Activated CD4-positive, alpha-beta T cell treated with anti-CD3 and anti-CD28 coated beads, Interleukin-2, amount 50 U/mL, for 16 hours (primary cell): ENCODE measurements around the gene KLHL3.

Experiments used
- DNase-seq: peaks from one replicate; pipeline ENCODE4 v3.0.0-alpha.2; 2020

KLHL3 gene

DNA sequence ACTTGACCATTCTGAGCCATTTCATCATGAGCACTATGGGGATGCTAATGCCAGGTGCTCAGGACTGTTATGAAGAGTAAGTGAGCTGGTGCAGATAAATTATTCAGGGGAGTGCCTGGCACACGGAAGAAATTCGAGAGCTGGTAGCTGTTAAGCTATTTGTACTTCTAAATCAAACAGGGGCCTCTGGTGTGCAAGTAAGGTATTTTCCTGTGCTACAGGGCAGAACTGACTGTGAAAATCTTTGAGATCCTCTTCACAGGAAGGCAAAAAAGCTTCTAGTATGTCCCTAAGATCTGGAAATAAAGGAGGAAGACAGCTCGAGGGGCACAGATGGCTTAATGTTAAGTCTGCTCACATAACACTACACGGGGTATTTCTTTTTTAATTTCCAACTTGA is 130.5 kb downstream of the KLHL3 start:
- DNase-seq, result no peak

DNA sequence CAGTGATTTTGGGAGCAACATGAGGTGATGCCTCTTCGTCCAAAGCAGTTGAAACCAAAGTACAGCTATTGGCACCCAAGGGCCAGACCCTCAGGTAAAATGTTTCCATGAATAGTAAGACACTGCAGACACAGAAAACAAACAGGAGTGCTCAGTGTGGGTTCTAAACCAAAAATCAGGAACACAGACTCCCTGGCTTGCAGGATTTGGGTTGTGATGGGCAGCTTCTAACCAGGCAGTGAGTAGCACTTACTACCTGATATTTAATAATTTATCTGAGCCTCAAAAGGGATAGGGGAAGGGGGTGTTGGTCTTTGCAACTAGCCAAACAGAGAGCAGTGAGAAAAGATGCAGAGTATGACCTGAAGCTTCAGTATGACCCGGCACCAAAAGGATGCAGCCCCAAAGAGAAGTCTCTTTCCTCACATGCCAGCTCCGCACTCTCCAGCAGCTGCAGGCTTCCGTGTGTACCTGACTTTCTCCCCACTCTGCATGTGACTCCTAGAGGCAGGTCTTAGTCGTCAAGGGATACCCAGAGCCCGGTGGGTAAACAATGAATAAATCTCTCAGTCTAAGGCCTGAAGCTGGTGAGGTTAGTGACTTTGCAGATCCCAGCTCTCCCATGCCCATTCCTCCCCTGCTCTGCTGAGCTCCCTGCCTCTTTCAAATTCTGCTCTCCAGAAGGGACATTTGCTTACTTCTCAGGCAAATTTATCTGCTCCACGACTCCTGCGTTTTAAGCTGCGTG is 131.4 kb downstream of the KLHL3 start:
- DNase-seq, result no peak

DNA sequence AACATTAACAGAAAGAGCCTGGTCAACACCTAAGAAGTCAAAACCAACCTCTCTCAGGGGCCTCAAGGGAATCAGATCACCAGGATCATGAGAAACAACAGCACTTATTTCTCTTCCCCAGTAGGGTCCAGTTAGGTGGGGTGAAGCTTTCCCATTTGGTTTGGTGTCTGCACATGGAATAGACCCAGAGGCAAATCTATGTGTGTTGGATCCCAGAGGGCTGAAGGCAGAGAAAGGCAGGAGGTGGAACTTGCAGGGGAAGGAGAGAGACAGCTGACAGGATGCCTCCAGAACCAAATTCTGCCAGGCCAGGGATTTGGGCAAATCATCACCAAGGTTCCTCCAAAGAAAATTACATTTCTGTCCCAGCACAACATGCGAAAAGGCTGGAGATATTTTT is 132.0 kb downstream of the KLHL3 start:
- no peak for DNase-seq

DNA sequence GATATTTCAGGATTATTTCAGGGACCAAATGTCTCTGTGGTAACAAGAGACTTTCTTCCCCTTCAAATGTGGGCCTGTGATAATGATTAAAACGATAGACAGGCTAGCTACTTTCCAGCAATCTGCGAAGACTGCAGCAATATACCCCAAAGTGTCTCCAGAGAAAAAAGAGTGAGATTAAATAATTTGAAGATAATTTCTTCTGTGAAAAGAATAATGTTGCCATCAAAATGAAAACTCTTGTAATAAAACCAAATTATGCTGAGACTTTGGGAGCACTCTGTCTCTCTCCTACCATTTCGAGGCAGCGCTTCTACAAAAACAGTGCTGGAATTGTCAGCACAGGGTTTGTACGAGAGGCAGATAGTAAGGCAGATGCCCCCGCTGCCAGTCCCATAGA is 132.5 kb downstream of the KLHL3 start:
- DNase-seq, result no peak

DNA sequence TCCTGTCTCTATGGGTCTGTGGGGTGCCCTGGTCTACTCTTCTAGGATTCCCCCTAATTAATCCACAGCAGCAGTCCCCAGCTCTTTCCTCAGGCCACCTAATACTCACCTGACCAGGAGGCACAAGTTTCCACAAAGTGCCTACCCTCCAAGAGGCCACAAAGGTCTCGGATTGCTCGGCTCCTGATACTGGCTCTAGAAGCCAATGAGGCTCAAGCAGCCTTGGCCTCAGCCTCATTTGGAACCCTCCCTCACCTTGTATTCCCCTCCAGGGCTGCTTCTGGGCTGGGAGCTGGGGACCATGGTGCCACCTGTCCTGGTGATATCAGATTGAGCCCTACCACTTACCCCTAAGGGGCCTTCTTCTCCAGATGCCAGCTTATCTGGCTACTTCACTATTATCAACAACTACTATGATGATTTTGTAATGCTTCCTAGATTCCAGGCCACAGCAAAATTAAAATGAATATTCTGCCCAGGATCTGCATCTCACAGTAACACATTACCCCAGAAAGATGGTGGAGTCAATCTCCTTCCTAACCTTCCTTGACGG is 133.1 kb downstream of the KLHL3 start:
- no peak for DNase-seq

DNA sequence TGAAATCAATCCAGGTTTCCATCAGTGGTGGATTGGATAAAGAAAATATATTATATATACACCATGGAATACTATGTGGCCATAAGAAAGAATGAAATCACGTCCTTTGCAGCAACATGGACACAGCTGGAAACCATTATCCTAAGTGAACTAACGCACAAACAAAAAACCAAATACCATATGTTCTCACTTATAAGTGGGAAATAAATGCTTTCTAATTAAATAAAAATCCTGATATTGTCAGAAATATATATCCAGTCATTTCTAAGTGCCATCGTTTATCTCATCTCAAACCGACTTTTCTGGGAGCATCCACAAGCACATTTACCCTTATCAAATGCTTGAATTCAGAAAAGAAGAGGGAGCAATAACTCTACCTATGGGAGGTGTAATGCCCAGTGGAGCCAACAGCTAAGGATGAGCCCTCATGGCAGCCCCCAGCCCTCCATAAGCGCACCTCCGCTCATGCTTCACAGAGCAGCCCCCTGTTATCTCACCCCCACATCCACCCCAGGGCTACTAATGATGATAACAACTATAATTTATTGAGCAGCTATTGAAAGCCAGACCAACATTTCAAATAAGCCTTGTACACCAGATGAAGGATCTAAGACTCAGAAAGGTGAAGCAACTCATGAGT is 135.0 kb downstream of the KLHL3 start:
- DNase-seq, result no peak

DNA sequence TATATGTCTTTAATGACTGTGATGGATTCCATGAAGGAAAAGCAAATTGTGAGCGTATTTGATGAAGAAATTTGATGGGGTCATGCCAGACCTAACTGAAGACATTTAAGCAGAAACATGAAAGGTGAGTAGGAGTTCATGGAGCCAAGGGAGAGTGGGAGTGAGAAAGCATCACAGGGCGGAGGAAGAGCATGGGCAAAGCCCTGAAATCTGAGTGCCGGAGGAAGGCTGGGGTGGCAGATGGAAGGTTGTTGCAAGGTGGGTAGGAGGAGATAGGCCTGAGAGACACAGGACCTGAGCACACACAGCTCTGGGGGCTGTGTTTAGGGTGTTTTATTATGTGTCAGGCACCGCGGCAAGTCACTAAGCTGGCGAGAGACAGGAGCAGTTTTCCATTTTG is 136.4 kb downstream of the KLHL3 start:
- DNase-seq, result no peak

DNA sequence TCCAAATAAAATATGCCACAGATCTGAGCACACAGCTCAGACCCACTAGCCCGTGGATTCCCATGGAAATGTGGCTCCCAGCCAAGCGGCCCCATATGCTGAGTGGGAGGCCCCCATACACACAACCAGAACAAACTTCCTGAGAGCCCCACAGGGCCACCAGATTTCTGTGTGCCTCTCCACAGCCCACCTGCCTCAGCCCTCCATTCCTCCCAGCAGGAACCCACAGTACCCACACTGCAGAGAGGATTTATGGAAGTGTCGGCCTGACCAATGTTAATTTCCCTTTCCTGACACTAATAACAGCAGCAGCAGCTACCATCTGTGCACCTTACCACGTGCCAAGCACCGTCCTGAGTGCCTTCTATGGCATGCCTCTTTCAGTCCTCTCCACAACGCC is 137.5 kb downstream of the KLHL3 start:
- no peak for DNase-seq

DNA sequence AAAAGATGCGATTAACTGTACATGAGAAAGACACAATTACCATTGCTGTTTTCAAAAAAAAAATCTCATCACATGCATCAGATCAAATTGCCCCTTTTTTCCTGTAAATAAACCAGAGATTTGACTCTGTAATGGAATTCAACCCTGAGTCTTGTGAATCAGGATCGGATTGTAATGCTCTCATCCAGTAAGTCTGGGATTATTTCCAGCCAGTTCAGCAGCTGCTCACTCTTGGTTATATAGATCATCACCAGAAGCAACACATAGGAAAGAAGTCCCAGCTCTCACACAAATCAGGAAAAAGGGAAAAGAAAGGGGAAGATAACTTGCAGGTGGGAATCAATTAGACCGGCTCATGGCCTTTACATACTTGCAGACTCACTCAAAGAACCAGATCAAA is 138.9 kb downstream of the KLHL3 start:
- no peak for DNase-seq

DNA sequence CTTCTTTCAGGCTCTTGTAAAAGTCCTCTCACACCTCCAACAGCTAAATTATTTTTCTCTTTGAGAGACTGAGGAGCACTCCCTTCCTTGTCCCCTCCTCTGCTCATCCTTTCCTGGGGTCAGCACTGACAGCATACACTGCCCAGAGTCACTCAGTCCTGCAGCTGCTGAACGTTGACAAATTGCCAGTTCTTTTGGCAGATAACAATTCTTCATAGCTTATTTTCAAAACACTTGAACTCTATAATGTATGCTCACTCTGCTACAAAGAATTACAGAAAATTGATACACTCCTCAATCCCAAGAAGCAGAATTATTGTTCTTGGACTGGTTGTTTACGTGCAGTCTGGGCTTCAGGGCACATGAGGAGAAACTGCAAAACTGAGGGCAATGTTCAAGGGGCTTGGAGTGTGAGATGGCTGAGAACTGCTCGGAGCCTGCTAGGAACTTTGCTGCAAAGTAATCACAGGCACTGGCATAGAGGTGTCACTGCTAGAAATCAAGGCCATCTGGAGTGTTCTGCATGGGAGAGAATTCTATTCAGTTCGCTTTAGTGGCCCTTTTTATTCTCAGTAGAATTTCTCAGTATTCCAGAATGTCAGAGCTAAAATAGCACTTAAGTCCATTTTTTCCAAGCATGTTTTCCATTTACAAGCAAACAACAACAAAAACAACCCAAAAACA is 140.4 kb downstream of the KLHL3 start:
- DNase-seq, result no peak

DNA sequence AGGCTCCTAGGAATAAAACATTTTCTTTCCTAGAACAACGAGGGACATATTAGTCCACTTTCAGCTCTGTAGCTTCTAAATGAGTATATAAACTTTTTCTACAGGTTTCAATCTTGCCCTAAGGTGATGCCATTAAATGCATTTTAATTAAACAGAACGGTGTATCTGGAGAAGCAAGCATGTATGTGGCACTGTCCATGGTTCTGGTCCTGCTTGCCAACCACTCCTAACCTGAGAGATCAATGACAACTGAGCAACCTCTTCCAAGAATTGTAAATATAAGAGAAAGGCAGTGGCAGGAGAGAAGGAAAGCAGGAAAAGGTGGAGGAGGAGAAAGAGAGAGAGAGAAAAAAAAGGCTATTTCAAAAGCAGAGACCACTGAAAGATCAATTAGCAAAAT is 141.2 kb downstream of the KLHL3 start:
- no peak for DNase-seq

DNA sequence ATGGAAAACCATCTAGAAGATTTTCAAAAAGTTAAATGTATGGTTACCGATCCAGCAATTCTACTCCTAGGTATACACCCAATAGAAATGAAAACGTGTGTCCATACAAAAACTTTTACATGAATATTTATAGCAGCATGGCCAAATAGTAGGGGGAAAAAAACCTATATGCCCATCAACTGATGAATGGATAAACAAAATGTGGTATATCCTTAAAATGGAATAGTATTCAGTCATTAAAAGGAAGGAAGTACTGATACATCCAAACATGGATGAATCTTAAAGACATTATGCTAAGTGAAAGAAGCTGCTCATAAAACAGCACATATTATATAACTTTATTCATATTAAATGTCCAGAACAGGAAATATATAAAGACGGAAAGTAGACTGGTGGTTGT is 143.6 kb downstream of the KLHL3 start:
- no peak for DNase-seq

DNA sequence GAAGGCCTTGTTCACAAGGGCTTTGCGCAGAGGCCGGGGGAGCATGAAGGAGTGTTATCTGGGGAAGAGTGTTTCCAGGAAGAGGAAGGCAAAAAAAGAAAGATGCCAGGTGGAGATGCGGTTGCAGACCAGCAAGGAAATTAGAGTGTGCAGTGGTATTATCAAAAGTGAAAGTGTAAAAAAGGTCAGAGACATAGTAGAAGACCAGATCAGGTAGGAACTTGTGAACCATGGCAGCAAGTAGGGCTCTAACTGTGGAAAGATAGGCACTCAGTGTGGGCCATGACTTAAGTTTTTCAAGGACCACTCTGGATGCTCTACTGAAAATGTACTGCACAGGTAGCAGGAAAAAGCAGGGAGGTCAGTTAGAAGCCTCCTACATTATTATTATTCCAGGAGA is 146.7 kb downstream of the KLHL3 start:
- no peak for DNase-seq

DNA sequence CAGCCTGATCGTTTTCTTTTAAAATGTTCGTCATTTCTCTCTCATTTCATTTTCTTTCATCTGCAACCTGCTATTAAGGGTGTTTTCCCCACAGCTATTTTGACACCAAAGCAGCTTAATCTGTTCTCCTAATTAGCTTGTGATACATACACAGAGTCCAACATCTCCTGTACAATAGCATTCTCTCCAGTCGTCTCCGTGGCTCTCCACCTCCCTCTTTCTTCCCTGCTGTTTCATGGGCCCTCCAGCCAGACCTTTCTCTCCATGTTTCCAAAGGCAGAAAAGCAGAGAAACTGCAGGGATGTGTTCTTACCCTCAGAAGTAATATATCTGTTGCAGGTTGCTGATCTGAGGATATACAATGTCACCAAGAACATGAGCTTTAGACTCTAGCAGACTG is 148.0 kb downstream of the KLHL3 start:
- DNase-seq, result no peak

DNA sequence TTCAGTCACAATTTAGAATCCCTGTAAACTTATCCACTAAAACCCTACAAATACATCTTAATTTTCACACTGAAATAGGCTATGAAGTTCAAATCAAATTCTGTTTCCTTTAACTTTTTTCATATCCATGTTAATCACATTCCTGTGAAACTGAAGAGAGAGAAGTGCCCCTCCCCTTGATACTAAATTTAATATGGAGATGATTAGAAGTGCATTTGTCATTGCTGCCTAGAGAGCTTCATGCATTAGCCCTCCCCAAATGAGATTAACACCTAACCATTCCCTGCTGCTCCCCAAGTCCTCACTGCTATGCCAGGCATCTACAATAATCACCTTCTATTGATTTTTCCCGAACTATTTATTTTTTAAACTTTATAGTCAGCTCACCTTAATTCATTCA is 151.6 kb downstream of the KLHL3 start:
- DNase-seq, result no peak

DNA sequence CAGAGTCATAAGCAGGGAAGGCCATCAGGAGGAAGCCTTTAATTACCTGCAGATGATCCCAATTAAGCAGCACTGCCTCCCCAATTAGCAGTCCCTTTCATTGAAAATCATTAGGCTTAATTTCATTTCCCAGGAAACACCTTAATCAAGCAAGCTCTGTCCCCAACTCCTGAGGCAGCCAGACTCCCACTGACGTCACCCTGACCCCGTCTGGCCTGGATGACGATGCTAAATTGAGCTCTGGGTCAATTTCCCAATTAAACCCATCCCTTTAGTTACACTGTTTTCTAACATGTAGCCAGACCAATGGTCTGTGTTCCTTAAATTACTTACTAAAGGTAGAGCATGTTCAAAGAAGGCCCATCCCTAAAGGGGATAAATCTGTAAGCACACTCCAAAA is 152.8 kb downstream of the KLHL3 start:
- no peak for DNase-seq

DNA sequence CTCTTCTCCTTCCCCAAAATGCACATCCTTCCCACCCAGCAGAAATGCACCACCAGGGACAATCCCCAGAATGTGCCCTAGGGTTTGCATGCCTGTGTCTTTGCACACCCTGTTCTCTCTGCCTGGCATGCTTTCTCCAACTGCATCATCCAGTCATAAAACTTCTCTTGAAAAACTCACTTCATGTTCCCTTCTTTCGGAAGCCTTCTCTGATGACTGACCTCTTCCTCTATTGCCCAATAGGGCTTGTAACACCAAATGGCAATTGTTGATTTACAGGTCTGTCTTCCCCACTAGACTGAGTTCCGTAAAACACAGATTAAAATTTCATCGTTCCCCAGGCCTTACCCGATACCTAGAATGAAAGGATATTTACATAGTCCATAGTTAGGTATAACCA is 153.7 kb downstream of the KLHL3 start:
- no peak for DNase-seq

DNA sequence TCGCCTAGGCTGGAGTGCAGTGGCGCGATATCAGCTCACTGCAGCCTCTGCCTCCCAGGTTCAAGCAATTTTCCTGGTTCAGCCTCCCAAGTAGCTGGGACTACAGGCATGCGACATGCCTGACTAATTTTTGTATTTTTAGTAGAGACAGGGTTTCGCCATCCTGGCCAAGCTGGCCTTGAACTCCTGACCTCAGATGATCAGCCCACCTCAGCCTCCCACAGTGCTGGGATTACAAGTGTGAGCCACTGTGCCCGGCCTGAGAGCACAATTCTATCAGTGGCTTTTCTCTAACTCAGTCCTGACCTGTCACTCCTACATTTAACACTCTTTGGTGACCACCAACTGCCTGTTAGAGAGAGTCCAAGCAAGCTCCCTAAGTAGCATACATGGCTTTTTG is 154.1 kb downstream of the KLHL3 start:
- DNase-seq, result no peak

DNA sequence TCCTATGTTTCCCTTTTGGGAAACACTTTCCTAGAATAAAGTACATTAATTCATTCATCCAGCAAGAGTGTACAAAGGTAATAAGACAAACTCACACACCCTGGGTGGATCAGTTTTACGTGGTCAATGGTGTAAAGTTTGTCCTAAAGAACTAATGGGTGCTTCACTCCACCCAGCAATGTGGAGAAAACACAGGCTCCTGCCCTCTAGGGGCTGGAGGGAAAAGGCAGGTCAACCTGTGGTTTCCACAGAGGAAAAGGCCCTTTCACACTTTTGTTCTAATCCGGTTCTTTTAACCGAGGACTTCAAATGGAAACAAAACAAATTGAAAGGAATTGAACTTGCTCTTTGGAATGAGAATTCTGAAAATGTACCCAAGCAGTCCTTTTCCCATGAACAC is 155.9 kb downstream of the KLHL3 start:
- DNase-seq, result peak; percentile 2

DNA sequence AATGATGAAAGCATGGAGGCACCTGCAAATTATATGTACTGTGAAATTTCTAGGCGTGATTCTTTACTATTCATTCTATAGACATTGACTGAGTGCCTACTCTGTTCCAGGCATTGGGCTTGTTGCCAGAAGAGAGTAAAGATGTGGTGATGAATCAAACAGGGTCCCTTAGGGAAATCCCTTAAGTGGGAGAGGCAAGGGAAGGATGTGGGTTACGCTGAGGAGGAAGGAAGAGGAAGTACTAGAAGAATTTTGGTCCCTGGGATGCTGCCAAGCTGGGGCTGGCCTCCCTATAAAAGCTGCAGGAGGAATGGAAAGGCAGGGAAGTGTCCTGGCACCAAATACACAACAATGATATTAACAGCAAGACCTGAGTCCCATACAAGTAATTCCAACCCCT is 160.0 kb downstream of the KLHL3 start:
- no peak for DNase-seq

DNA sequence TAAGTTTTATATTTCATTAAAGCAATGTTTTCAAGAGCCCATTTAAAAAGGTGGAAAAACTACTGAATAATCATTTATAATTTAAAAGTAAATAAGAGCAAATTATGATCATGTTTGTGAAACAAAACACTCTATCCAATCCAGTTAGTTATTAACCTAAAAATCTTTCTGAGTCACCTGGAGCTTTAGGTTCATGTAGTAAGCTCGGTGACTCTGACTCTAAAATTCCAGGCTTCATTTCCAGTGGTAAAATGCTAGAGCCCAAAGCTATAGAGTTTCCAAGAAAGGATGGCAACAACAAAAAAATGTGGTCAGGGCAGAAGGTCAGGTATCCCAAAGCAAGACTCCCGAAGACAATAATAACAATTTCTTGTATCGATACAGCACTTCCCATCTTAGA is 160.7 kb downstream of the KLHL3 start:
- no peak for DNase-seq

DNA sequence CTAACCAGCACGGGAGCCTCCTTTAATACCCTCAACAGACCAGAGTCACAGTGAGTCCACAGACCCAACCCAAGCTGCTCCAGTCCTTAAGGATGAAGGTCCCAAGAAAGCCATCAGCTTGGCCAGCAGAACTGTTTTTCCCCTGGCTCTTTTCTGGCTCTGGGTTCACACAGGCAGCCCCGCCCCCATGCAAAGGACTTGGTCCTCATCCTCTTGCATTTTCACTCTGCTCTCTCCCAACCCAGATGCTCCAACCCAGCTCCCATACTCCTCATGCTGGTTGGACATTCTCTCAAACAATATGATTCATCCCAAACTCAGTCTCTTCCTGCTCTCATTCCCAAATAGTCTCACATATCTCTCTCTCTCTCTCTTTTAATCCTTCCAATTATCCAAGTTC is 162.5 kb downstream of the KLHL3 start:
- no peak for DNase-seq

DNA sequence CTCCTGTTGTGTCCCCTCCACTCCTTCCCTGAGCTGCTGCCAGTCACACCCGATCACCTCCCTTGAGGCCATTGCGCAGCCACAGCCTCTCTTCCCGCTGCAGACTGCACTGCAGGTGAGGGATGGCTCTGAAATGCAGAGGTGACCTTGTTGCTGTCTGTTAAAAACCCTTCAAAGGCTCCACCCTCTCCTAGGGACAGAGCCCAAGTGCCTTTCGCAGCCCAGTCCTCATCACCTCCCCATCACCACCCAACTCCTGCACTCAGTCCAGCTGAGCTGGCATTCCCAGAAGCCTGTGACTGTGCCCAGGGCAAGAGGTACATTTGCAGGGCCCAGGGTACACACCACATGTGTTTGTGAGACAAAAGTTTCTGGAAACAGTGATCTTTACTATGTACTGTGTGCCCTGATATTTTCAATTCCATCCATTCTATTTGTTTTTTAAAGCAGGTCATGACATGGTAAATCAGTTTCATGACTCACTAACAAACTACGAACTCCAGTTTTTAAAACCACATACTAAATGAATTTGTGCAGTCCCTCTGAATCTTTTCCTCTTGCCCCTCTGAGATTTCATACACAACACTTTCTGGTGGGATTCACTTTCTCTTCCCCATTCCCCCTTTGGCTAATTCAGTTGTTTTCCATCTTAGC is 163.7 kb downstream of the KLHL3 start:
- no peak for DNase-seq

DNA sequence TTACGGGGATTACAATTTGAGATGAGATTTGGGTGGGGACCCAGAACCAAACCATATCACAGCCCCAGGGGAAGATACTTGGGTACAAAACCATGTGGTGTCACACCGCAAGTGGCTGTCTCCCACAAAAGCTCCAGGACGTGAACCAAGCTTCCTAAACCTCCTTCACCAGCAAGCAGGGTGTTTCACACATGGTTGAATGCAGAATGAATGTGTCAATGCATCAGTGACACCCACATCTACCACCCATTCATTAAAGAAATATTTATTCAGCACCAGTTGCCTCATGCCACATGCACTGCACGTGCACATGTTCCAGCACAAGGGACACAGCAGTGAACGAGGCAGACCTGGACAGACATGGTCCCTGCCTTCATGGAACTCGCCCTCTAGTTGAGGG is 165.8 kb downstream of the KLHL3 start:
- no peak for DNase-seq
